GM19463 (cell line): ENCODE results near the gene PIP5K1B.

Experiments
- ATAC-seq: cut with Tn5 transposase; IDR thresholded peaks from one replicate; pipeline ENCODE4 v1.9.1; 2021; ENCODE audit warnings: mild to moderate bottlenecking, moderate library complexity; ENCODE audit not compliant: unreplicated experiment

PIP5K1B gene

DNA sequence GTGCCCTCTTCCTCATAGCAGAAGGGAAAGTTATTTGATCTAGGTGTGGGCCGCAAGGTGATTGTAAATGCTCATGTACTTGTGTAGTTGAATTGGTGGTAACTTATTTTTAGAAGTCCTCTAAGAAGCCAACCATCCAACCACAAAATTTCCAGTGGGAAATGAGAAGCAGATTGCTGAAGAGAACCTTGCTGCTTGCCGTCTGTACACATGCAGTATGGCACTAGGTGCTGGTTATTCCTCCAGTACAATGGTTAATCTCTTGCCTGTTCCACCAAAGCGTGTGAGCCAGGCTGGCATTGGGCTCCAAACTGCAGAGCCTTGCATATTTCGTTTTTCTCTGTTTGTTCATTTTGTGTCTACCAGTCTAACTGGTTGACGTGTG lies 28.0 kb downstream of the PIP5K1B start:
- ATAC-seq, result no peak

DNA sequence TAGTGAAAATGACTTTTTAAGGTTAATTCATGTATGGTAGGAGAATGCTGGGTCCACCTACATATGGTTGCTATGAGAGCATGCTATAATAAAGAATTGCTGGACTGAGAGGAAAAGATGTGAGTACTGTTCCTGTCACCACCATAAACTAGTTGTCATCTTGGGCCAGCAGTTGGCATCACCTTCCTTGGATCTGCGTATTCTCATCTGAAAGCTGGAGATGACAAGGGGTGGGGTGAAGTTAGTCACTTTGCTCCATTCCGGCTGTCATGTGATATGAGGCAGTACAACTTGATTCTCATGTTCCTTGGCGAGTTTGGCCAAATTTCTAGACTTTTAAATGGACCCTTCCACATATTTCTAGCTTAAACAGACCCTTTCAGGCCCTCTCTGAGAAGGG lies 33.3 kb downstream of the PIP5K1B start:
- no peak for ATAC-seq

DNA sequence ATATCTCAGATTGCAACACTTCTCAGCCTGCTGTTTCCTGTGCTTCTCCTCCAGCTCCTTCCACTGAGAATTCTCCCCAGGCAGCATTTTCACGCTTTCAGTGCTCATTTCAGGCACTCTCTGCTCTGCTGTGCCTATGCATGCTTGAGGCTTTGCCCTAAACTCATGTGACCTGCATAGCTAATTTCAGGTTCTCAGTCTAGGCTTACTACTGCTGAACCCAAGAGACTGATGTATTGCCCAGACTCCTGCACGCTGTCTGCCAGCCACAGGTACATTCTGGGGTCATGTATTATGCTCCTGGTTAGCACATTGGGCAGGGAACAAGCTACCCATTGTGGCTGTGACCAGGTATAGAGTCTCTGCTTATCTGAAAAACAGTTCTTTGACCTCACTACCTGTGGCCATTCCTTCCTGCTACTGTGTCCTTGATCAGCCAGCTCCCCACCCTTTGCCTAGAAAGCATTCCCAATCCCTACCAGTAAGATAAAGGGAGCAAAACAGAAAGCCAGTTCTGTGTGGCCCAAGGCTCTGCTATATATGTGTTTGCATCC lies 34.7 kb downstream of the PIP5K1B start:
- ATAC-seq, result no peak

DNA sequence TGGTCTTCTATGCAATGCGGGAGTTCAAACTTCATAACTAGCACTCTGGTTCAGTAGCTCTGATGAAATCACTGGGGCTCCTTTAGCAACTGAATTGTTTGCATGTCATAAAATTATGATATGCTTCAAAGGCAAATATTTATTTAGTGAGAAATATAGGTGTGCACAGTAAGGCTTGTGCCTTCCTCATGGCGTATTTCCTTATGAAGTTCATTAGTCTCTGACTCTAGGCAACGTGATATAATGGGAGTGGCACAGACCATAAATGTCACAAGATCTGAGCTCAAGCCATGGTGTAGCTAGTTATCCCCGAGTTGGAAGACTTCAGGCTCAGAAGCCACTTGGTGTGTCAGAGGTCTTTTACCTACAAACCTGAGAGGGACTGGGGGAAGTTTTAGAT lies 35.5 kb downstream of the PIP5K1B start:
- no peak for ATAC-seq

DNA sequence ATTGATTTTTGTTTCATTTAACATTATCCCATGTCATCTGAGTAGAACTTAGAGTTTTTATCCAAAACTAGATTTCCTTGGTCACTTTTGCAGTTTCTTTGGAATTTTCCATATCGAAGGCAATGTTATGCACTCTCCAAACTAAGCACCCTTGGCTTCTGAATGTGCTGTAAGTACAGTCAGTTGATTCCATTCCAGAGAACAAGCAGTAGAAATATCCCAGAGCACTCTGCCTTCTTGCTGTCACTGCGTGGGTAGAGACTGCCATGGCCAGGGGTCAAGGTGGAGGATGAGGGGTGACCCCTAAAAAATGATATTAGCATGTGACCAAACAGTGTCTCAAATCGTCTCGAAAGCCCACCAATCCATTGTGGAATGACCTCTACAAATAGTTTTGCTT lies 36.2 kb downstream of the PIP5K1B start:
- no peak for ATAC-seq

DNA sequence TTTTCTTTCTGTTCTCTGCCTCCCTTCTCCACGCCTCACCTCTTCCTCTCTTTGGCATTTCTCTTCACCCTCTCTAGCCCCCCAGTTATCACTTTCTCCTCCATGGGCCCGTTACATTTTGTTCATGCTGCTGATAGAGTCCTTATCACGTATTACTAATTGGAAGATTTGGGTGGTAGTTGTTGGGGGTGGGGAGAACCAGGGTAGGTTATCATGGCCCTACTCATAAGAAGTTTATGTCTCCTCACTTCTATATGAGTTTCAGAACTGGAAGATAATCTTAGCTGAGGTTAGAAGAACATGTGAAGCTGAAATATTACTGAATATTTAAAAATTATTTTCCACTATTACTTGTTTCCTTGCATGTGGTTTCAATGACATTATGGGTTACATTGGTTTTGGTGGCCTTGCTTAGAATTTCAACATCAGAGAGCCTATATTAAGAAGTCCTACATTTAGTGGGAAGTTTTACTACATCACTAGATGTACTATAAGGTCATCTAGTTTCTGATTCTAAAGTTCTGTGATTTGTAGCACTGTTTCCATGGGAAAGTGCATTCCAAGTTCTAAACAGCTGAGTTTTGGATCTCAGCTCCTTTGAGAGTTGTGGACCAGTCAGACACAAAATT lies 36.8 kb downstream of the PIP5K1B start:
- no peak for ATAC-seq

DNA sequence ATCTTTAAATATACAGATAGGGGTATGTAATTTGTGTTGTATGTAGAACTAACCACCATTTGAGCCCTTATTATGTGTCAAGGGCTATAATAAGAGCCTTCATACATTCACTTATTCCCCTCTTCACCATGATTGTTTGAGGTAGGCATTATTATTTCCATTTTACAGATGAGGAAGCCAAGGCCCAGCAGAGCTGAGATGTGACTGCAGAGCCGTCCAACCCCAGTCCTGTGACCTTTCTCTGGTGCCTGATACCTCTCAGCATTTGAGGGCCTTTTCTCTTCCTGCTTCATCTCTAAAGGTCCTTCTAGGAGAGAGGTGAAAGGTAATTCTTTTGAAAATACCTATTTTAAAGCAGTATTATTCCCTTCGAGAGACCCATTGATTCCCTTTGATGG lies 37.3 kb downstream of the PIP5K1B start:
- no peak for ATAC-seq

DNA sequence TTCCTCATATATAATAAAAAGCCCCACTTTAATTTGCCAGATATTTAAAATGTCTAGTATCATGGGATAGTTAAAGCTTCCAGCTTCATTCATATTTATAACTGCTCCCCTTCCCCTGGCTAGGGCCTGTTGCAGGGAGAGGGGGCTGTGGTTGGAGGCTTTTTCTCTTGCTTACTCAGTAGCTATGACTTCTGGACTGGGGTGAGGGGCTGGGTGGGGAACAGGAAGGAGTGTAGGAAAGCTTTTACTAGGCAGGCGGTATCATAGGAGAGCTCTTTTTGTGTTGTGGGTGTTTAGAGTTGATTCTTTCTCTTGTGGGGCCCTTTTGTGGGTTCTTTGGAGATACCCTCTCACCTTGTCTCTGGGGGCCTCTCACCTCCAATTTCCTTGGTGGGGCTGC lies 39.4 kb downstream of the PIP5K1B start:
- no peak for ATAC-seq

DNA sequence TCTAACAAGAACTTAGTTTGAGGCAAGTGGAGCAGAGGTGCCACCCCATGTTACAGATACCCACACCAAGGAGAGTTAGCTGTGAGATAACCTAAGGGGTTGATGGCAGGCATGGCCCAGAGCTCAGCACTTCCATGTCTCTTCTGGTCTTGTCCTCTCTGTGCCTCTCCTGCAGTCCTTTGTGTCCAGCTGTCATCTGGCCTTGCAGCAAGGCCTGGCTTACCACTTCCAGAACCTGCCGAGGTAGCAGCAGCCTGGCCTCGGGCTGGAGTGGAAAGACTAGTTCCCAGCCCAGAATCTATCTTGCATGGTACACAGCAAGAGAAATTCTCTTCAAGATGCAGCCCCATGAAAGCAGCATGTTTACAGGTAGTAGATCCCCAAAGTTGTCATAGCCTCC lies 41.5 kb downstream of the PIP5K1B start:
- no peak for ATAC-seq

DNA sequence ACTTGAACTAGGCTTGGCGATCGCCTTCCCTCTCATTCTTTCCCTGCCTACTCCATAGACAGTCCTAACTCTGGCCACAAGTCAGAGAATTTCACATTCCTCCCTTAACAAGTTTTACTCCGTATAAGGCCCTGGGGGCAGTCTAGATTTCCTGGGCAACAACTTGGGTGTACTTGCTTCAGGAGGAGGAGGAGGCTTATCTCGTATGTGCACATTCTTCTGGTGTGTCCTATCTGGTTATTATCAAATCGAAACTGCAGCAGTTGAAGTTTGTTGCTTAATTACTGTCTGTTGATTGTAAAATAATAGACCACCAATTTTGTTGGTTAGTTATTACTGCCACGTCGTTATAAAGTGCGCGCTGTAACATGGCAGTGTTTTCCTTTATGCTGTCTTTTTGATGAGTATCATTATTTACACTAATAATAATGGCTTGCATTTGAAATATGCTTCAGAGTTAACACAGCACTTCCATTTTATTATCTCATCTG lies 42.0 kb downstream of the PIP5K1B start:
- no peak for ATAC-seq

DNA sequence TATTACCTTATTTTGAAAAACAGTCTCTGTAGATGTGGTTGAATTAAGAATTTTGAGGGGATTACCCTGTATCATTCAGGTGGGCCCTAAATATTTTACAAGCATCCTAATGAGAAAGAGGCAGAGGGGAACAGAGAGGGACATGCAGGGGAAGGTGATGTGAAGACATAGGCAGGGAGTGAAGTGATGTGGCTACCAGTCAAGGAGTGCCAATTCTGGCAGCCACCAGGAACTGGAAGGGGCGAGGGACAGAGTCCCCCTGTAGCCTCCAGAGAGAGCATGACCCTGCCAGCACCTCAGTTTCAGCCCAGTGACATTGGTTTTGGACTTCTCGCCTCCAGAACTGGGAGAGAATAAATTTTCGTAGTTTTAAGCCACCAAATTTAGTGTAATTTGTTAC lies 44.1 kb downstream of the PIP5K1B start:
- ATAC-seq, result no peak

DNA sequence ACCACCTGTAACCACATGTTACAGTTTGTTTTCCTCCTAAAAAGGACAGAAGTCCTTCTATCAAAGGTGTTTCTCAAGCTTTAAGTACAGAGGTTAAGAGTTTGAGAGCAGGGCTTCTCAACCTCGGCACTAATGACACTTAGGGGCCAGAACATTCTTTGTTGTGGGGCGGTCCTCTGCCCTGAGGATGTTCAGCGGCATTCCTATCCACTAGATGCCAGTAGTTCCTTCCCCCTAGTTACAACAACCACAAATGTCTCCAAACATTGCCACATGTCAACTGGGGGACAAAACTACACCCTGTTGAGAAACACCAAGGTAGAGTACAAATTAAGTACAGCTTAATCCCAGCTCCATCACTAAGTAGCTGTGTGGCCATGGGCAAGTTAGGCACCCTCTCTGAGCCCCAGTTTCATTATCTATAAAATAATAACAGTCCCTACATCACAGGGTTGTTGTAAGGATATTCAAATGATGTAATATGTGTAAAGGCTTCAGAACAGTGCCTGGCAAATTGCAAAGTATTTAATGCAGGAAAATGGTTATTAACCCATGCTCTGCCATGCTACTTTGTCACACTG lies 44.6 kb downstream of the PIP5K1B start:
- ATAC-seq, result no peak

DNA sequence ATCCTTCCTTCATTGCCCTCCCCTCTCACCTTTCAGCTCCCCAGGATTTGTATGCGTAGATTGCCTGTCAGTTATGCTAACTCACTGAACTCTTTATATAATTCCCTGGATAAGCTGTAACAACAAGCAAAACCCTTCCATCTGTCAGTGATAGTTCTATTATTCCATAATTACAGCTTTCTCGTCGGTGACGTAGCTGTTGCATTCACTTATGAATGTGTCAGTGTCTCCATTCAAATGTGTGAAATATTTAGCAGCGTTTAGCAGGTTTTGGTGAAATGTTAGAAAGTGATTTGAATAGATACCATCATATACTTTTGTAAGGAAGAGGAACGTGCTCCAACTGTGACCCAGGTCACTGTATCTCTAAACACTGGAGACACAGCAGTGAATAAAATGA lies 45.2 kb downstream of the PIP5K1B start:
- no peak for ATAC-seq

DNA sequence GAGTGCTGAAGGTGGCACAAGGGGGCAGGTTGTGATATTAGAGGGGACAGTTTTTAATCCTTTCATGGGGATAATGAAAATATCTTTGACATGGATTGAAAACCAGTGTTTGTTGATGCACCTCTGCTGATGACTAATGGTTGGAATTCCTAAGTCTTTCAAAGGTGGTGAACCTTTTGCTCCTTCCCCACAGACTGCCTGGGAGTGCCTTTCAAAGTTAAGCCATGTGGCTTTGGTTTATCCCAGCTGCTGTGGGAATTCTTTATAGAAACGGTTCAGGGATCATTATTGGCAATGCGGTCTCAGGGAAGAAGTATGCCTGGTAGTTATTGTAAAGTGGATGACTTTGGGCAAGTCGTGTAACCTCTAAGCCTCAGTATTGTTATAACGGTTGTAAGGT lies 45.7 kb downstream of the PIP5K1B start:
- ATAC-seq, result no peak

DNA sequence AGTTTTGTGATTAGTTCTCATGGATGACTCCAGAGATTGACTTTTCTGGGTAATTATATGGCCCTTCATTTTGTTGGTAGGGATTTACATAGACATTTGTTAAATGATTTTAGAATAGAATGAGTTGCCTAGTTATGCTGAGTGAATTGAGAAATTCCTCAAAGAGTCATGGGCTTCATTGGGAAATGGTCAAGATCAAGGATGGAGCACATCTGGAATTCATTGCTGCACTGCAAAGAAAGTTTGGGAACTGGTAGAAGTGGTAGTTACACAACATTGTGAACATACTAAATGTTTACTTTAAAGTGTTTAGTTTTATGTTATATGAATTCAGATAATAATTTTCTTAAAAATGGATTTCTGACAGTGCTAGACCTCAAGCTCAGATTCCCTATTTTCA lies 46.5 kb downstream of the PIP5K1B start:
- no peak for ATAC-seq

DNA sequence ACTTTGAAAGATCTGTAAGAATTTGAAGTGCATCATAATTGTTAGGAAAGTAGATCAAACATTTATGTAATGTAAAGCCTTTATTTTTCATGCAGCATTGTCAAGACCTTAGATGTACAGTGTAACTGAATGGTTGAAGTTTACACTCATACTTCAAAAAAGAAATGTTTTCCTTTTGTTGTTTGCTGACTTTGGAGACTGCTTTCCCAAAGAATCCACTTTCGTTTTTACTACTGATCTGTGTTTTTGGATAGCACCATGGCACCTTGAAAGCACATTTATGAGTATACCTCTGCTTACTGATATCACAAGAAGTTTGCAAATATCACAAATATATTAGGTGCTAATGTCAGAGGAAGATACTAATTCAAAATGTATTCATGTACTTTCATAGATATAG lies 50.0 kb downstream of the PIP5K1B start:
- ATAC-seq, result no peak

DNA sequence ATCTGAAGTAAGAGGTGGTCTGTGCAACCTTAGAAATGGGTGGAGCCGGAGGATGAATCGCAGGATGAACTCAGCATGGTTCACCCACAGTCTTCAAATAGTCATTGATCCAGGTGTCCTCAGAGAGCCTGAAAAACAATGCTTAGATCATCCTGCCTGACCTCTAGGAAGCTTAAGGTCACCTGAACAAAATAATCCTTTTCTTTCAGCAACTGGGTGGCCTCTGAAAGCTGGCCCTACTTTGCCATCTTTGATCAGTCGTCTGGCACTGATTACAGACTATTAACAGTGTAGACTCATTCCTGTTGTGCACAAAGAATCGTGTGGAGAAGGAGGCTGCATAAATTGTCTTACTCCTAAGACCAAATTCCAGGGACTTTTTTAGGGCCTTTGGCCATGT lies 50.7 kb downstream of the PIP5K1B start:
- ATAC-seq, result no peak

DNA sequence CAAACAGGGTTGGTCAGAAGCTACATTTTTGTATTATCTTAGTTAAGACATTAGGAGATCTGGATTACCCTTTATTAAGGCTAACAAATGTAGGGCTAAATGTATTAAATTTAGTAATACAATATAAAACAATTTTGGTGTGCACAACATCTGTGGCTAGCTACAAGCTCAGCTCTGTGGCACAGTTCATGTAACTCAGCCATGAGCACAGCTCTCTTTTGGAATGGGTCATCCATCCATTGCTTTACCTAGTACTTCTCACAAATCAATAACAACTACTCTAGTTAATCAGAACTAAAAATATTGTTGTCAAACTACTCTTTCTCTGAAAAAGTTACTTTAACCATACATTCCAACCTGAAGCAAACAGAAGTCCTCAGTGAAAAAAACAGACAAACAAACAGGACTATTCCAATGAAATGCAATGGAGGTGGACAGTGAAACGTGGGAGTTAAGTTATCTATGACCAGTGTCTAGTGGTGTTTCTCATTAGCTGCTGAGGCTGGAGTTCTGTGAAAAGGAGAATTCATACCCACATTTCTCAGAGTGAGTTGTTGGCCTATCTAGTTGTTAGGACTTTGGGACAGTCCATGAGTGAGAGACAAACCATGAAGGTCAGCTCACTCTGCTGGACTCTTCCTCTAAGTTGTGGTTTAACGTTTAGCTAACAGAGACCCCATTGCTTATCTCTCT lies 55.1 kb downstream of the PIP5K1B start:
- no peak for ATAC-seq

DNA sequence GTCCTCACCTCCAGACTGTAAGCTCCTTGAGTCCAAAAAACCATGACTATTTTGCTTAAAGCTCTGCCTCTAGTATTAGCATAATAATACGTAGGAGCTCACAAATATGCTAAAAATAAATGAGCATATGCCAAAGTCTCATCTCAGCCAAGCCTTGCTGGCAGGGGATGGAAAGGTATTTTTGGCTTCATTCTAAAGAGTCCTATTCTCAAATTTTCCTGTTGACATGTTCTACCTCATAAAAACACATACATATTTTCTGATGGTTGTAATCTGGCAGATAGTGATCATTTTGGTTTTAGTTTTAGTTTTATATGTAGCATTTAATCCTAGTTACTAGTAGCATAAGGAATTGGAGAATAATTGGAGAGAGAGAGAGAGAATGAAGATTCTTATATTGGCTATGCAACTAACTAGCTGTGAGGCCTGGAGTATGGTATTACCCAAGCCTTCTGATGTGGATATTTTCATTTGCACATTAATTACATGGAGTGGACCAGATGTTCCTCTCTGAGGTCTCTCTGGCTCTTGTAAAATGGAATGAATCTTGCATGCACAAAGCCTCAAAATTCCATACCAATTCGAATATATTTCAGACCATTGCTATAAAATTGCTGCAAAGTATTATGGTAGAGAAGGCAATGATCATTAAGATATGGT lies 55.8 kb downstream of the PIP5K1B start:
- ATAC-seq, result no peak

DNA sequence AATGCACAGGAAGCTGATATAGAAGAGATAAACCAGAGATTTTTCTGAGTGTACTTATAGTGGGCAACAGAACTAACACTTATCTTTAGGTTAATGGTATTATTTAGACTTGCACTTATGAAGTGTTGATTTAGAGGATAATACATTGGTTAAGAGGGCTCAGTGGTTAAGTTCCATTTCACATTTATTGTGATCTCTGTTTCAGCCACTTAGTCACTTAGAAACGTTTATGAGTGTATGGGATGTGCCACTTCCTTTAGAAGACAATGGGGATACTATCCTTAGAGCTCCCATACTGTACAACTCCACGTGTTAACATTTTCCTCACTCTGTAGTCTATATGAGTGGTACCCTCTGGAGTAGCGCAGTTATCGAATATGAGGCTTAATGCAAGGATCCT lies 57.5 kb downstream of the PIP5K1B start:
- ATAC-seq, result no peak

DNA sequence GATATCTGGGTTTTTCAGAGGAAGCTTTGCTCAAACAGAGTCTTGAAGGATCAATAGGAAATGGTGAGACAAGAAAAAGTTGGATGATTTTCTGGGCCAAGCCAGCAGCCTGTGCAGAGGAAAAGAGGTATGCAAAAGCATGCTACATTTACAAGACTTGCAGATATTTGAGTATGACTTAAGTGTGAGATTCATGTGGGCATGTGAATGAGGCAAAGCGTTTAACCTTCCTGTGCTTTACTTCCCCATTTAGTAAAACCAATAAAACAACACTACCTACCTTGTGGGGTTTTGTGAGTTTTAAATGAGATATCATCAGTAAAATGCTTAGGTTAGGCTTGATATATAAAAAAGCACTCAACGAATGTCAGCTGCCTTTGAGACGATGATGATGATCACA lies 58.1 kb downstream of the PIP5K1B start:
- ATAC-seq, result no peak

DNA sequence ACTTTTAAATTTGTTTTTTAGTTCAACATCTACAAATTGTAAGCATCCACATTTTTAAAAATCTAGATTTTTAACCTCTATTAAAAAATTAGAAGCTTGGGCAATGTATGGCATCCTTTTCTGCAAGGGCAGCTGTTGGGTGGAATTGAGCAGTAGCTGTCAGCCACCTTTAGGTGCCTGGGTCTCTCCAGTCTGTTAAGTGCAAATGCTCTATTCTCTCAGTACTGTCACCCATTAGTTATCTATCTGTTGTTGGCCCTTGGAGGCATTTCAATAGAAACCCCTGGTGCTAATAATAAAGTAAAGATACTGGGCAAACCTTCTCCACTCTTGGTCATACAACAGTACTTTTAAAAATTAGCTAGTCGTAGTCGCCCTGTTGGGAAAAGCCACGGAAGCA lies 63.6 kb downstream of the PIP5K1B start:
- no peak for ATAC-seq
